Measurements from ENCODE around the gene TMEM59.

Gene TMEM59

DNA sequence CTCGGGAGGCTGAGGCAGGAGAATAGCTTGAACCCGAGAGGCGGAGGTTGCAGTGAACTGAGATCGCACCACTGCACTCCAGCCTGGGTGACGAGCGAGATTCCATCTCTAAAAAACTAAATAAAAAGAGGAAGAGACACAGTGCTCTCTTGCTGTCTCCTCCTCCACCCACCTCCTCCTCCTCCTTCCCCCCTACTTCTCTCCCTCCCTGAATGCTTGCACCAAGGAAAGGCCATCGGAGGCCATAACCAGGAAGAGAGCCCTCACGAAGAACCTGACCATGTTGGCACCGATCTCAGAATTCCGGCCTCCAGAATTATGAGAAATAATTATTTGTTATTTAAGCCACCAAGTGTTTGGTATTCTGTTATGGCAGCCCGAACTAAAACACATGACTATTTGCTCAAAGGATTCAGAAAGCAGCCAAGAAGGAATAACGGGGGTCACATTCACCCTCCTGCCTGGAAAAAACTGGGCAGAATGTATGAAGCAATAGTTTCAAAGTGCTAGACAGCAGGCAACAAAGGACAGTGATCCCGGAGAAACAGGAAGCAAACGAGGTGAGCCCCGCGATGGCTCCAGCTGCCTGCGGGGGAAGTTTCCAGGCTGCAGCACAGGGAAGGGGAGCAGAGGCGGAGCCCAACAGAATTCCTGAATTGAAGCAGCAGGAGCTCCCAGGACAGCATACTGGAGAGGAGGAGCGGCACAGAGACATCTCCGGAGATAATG, 70.8 kb downstream of the TMEM59 start:
- Histone ChIP-seq H3K27me3 (ENCODE audit: control insufficient read depth, low read length) (no peaks in the 10 kb centered on the region), H3K4me2 (ENCODE audit: low read length) (no peak overlapping the region), H3K27ac (ENCODE audit: low read depth, low read length) (no peak overlapping the region), H3K36me3 (ENCODE audit: control insufficient read depth, low read length) (no peaks in the 10 kb centered on the region), H4K20me1 (ENCODE audit: control insufficient read depth, insufficient read depth, low read depth, low read length) (no peaks in the 10 kb centered on the region; the same call in 1 of the 2 replicates), H3K9me3 (ENCODE audit: control insufficient read depth, insufficient read depth, low read length) (no peaks in the 10 kb centered on the region), H3K4me1 (ENCODE audit: control insufficient read depth, low read length) (no peaks in the 10 kb centered on the region), H3K79me2 (ENCODE audit: control insufficient read depth, low read length) (no peaks in the 10 kb centered on the region), H3K9me2 (replicated peaks; ENCODE audit: control insufficient read depth, low read length) (no peaks in the 10 kb centered on the region), H3K4me3 (ENCODE audit: low read length) (no peak overlapping the region), H3F3A (ENCODE audit: control insufficient read depth, insufficient read depth) (no peaks in the 10 kb centered on the region)
- no peak for TF ChIP-seq EZH2phosphoT487 (IDR thresholded peaks at IDR 0.05; ENCODE audit: borderline replicate concordance, low read length)
- TF ChIP-seq, protein P1, sequence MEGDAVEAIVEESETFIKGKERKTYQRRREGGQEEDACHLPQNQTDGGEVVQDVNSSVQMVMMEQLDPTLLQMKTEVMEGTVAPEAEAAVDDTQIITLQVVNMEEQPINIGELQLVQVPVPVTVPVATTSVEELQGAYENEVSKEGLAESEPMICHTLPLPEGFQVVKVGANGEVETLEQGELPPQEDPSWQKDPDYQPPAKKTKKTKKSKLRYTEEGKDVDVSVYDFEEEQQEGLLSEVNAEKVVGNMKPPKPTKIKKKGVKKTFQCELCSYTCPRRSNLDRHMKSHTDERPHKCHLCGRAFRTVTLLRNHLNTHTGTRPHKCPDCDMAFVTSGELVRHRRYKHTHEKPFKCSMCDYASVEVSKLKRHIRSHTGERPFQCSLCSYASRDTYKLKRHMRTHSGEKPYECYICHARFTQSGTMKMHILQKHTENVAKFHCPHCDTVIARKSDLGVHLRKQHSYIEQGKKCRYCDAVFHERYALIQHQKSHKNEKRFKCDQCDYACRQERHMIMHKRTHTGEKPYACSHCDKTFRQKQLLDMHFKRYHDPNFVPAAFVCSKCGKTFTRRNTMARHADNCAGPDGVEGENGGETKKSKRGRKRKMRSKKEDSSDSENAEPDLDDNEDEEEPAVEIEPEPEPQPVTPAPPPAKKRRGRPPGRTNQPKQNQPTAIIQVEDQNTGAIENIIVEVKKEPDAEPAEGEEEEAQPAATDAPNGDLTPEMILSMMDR (IDR thresholded peaks at IDR 0.05; ENCODE audit: low read depth, low read length, poor library complexity, severe bottlenecking): no peak

DNA sequence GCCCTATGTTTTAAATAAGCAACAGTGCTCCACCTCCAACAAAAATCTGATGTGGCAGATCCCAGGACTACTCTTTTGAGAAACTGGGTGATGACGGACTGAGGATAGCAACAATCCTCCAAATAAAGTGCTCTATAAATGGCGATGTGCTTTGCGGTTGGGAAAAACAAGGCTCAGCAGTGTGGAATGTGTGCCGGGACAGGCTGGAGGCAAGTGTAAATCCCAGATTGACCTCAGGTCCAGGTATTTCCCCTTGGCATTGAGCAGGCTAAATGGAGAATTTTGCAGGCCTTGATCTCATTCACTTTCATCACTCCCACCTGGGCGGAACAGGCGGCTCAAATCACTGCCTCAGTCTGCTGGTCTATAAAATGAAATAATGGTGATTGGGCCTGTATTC, 71.8 kb downstream of the TMEM59 start:
- no peaks in the 10 kb centered on the region for H3K79me2 ChIP-seq (ENCODE audit: control insufficient read depth, low read length)
- no peaks in the 10 kb centered on the region for H3K4me1 ChIP-seq (ENCODE audit: control insufficient read depth, low read length)
- H3F3A ChIP-seq (ENCODE audit: control insufficient read depth, insufficient read depth): no peaks in the 10 kb centered on the region
- H3K4me3 ChIP-seq (ENCODE audit: low read length): no peak overlapping the region
- no peaks in the 10 kb centered on the region; the same call in 1 of the 2 replicates for H4K20me1 ChIP-seq (ENCODE audit: control insufficient read depth, insufficient read depth, low read depth, low read length)
- no peak overlapping the region for H3K27ac ChIP-seq (ENCODE audit: low read depth, low read length)
- H3K27me3 ChIP-seq (ENCODE audit: control insufficient read depth, low read length): no peaks in the 10 kb centered on the region
- no peaks in the 10 kb centered on the region for H3K9me3 ChIP-seq (ENCODE audit: control insufficient read depth, insufficient read depth, low read length)
- H3K4me2 ChIP-seq (ENCODE audit: low read length): no peak overlapping the region
- TF ChIP-seq, protein P1 (IDR thresholded peaks at IDR 0.05; ENCODE audit: low read depth, low read length, poor library complexity, severe bottlenecking): no peak
- TF ChIP-seq EZH2phosphoT487 (IDR thresholded peaks at IDR 0.05; ENCODE audit: borderline replicate concordance, low read length): no peak
- H3K36me3 ChIP-seq (ENCODE audit: control insufficient read depth, low read length): no peaks in the 10 kb centered on the region
- no peaks in the 10 kb centered on the region for H3K9me2 ChIP-seq (replicated peaks; ENCODE audit: control insufficient read depth, low read length)

GRCh38 chr1:53979712-53980450, 73.1 kb downstream of the TMEM59 start:
- H3F3A ChIP-seq (ENCODE audit: control insufficient read depth, insufficient read depth): no peaks in the 10 kb centered on the region
- no peak for TF ChIP-seq EZH2phosphoT487 (IDR thresholded peaks at IDR 0.05; ENCODE audit: borderline replicate concordance, low read length)
- H4K20me1 ChIP-seq (ENCODE audit: control insufficient read depth, insufficient read depth, low read depth, low read length): no peaks in the 10 kb centered on the region; the same call in 1 of the 2 replicates
- no peaks in the 10 kb centered on the region for H3K9me3 ChIP-seq (ENCODE audit: control insufficient read depth, insufficient read depth, low read length)
- no peak overlapping the region for H3K4me3 ChIP-seq (ENCODE audit: low read length)
- H3K4me1 ChIP-seq (ENCODE audit: control insufficient read depth, low read length): no peaks in the 10 kb centered on the region
- no peaks in the 10 kb centered on the region for H3K36me3 ChIP-seq (ENCODE audit: control insufficient read depth, low read length)
- no peak overlapping the region for H3K4me2 ChIP-seq (ENCODE audit: low read length)
- no peaks in the 10 kb centered on the region for H3K9me2 ChIP-seq (replicated peaks; ENCODE audit: control insufficient read depth, low read length)
- H3K79me2 ChIP-seq (ENCODE audit: control insufficient read depth, low read length): no peaks in the 10 kb centered on the region
- H3K27me3 ChIP-seq (ENCODE audit: control insufficient read depth, low read length): no peaks in the 10 kb centered on the region
- H3K27ac ChIP-seq (ENCODE audit: low read depth, low read length): no peak overlapping the region
